GM12878 (cell line): ENCODE measurements around the gene LYVE1. TPM values are rescaled to one million over a fixed set of nuclear protein-coding genes. Genes with fewer than 3 reads are reported as not detected.

ENCODE experiments used
- ATAC-seq: fragments of 200-7000 bp; cut with Tn5 transposase; 3 replicates; pipeline ENCODE4 v1.9.1; 2020; ENCODE audit warnings: mild to moderate bottlenecking, moderate library complexity
- BruUV-seq: library from RNA; stranded (reverse); fragments of 400-500 nt; replicated peaks from 2 replicates; lab custom pipeline; 2021; lab: Mats Ljungman, UMichigan
- CTCF ChIA-PET: fragments of 300-600 bp; sonication (Branson Sonifier 250); formaldehyde crosslinking; extraction: SDS; loops from one replicate; lab custom pipeline; 2021; ENCODE audit warnings: inconsistent platforms; lab: Yijun Ruan, JAX
- POLR2A ChIA-PET: fragments of 350-600 bp; formaldehyde crosslinking; extraction: SDS; loops from one replicate; lab custom pipeline; 2021; ENCODE audit warnings: inconsistent platforms; lab: Charles Lee
- RAD21 ChIA-PET: fragments of 300-600 bp; sonication (Branson Sonifier 250); formaldehyde crosslinking; loops from one replicate; lab custom pipeline; 2023; ENCODE audit warnings: antibody characterized with exemption; ENCODE audit not compliant: unreplicated experiment; lab: Charles Lee
- SMC1A ChIA-PET: fragments of 300-600 bp; sonication (Branson Sonifier 250); formaldehyde crosslinking; loops from one replicate; lab custom pipeline; 2023; ENCODE audit not compliant: unreplicated experiment, uncharacterized antibody; lab: Charles Lee
- DNase-seq: peaks from one replicate; pipeline ENCODE4 v3.0.0-alpha.2; 2011; ENCODE audit warnings: low read depth, low spot score
- FAIRE-seq: peaks from 3 replicates; lab custom pipeline; 2011; peaks lifted over from hg19 to GRCh38; lab: Jason Lieb, UNC
- H2AFZ ChIP-seq: 2 replicates; pipeline ENCODE4 v1.6.0; 2011; ENCODE audit warnings: low read depth, low read length, control low read depth; ENCODE audit not compliant: control insufficient read depth
- H3K27ac ChIP-seq: 2 replicates; pipeline ENCODE4 v1.5.1; 2011; ENCODE audit warnings: control low read depth; ENCODE audit not compliant: control insufficient read depth, insufficient read depth
- H3K27me3 ChIP-seq, 2 experiments: replicated peaks in 1 of 2; 2 replicates each; pipeline versions ENCODE4 v1.6.0 to v1.6.1; 2011; ENCODE audit warnings: low read length in 1 of 2; ENCODE audit not compliant: control insufficient read depth in 2 of 2, insufficient read depth in 2 of 2
- H3K36me3 ChIP-seq, 2 experiments: 2 replicates each; pipeline ENCODE4 v1.5.1; 2011; ENCODE audit warnings: low read length in 1 of 2; ENCODE audit not compliant: control insufficient read depth in 2 of 2, insufficient read depth in 2 of 2
- H3K4me1 ChIP-seq: 2 replicates; pipeline ENCODE4 v1.6.1; 2011; ENCODE audit warnings: mild to moderate bottlenecking, low read length, moderate library complexity, mixed read lengths; ENCODE audit not compliant: control insufficient read depth, insufficient read depth
- H3K4me2 ChIP-seq: 2 replicates; pipeline ENCODE4 v1.6.0; 2011; ENCODE audit warnings: control low read depth; ENCODE audit not compliant: control insufficient read depth, insufficient read depth
- H3K4me3 ChIP-seq: fragments of 200-600 bp; sonication (generic); 2 replicates; pipeline ENCODE4 v1.5.1; 2016
- H3K79me2 ChIP-seq: 2 replicates; pipeline ENCODE4 v1.6.0; 2011; ENCODE audit warnings: low read length; ENCODE audit not compliant: control insufficient read depth, insufficient read depth
- H3K9ac ChIP-seq: 2 replicates; pipeline ENCODE4 v1.8.0; 2011; ENCODE audit warnings: low read length, control low read depth, mixed read lengths; ENCODE audit not compliant: control insufficient read depth, insufficient read depth
- H3K9me3 ChIP-seq: replicated peaks from 3 replicates; pipeline ENCODE4 v1.5.1; 2011; ENCODE audit warnings: mild to moderate bottlenecking, low read length; ENCODE audit not compliant: control insufficient read depth, insufficient read depth
- H4K20me1 ChIP-seq: 2 replicates; pipeline ENCODE4 v1.6.0; 2011; ENCODE audit not compliant: control insufficient read depth, insufficient read depth
- BHLHE40 ChIP-seq, 2 experiments: fragments of 450-650 bp in 1 of 2; IDR thresholded peaks; 2 replicates each; pipeline ENCODE4 v1.6.1; 2011 to 2017; ENCODE audit warnings: low read depth in 2 of 2, borderline replicate concordance in 1 of 2, improper control_type of control experiment in 1 of 2, low read length in 1 of 2, mild to moderate bottlenecking in 1 of 2
- DPF2 ChIP-seq: fragments of 450-650 bp; IDR thresholded peaks from 2 replicates; pipeline ENCODE4 v1.6.1; 2017; ENCODE audit warnings: mild to moderate bottlenecking
- ETV6 ChIP-seq, 2 experiments: fragments of 450-650 bp in 1 of 2; IDR thresholded peaks in 1 of 2; conservative IDR thresholded peaks in 1 of 2; 2 replicates each; pipeline ENCODE4 v1.6.1; 2014; ENCODE audit warnings: antibody characterized with exemption in 1 of 2, borderline replicate concordance in 1 of 2, low read depth in 1 of 2, mild to moderate bottlenecking in 1 of 2, moderate library complexity in 1 of 2
- FOXM1 ChIP-seq: IDR thresholded peaks from 2 replicates; pipeline ENCODE4 v1.6.1; 2012; ENCODE audit warnings: low read depth, mild to moderate bottlenecking, inconsistent platforms, low read length, moderate library complexity
- GABPA ChIP-seq: IDR thresholded peaks from 2 replicates; pipeline ENCODE4 v1.6.1; 2014; ENCODE audit warnings: antibody characterized with exemption, low read depth, mild to moderate bottlenecking, inconsistent platforms
- HDAC2 ChIP-seq: fragments of 200-600 bp; sonication (generic); IDR thresholded peaks from 2 replicates; pipeline ENCODE4 v1.6.1; 2017
- IRF3 ChIP-seq: fragments of 450-650 bp; IDR thresholded peaks from 2 replicates; pipeline ENCODE4 v1.6.1; 2014; ENCODE audit warnings: mild to moderate bottlenecking
- POLR2AphosphoS2 ChIP-seq: IDR thresholded peaks from 2 replicates; pipeline ENCODE4 v1.6.1; 2011; ENCODE audit warnings: low read depth, mild to moderate bottlenecking, low read length, improper control_type of control experiment, moderate library complexity
- RELB ChIP-seq: fragments of 450-650 bp; IDR thresholded peaks from 2 replicates; pipeline ENCODE4 v1.6.1; 2017; ENCODE audit warnings: low read depth, mild to moderate bottlenecking, moderate library complexity
- ZNF24 ChIP-seq: fragments of 450-650 bp; IDR thresholded peaks from 2 replicates; pipeline ENCODE4 v1.6.1; 2017; ENCODE audit warnings: antibody characterized with exemption, mild to moderate bottlenecking
- WGBS: methylation state at CpG from one replicate; pipeline ENCODE4 v1.1.6; 2016; ENCODE audit warnings: low lambda C conversion rate; ENCODE audit not compliant: insufficient replicate concordance, insufficient coverage; ENCODE audit errors: missing lambda C conversion rate; 5-methylcytosine and 5-hydroxymethylcytosine counted together
- in situ Hi-C: fragments of 300-500 bp; cut with MboI; formaldehyde crosslinking; loops from 9 replicates; pipeline ENCODE4 v1.14.3; 2018; ENCODE audit warnings: mixed read lengths
- intact Hi-C: fragments of 100-400 bp; cut with micrococcal nuclease; formaldehyde crosslinking; loops from one replicate; pipeline ENCODE4 v1.14.2; 2022; ENCODE audit not compliant: unreplicated experiment
- polyA plus RNA-seq, 11 experiments: library from polyadenylated mRNA; depleted of rRNA in 4 of 11; unstranded in 6 of 11; stranded (reverse) in 5 of 11; fragments of >200 nt; fragmentation: Nextera tagmentation in 4 of 11; fragmentation: Illumina TruSeq in 1 of 11; extraction: Ambion mirVana in 4 of 11; extraction: Trizol in 1 of 11; gene quantifications; 1 replicate in 1 of 11; 2 replicates in 10 of 11; pipeline versions ENCODE4 v1.2.1 to v1.2.3, GENCODE V29; 2011 to 2016; ENCODE audit warnings: inconsistent platforms in 2 of 11, missing spikeins in 2 of 11, low read depth in 1 of 11
- total RNA-seq, 4 experiments: library from RNA; depleted of rRNA in 3 of 4; stranded (reverse); fragments of >200 nt in 3 of 4; fragmentation: Illumina TruSeq in 1 of 4; extraction: Trizol in 1 of 4; gene quantifications; 2 replicates each; pipeline versions ENCODE4 v1.2.1 to v1.2.3, GENCODE V29; 2013 to 2021
- TF ChIP-seq, protein P1 (sequence below): IDR thresholded peaks from 2 replicates; pipeline ENCODE4 v1.6.1; 2011; ENCODE audit warnings: low read depth, mild to moderate bottlenecking, low read length, moderate library complexity, borderline replicate concordance; ENCODE audit errors: extremely low read depth

The LYVE1 gene
- total and polyA plus RNA-seq, 10 of the 15 experiments (the other 5 are each of a cell fraction or from before 2014, with no cell fraction given) = 0.15 TPM; not detected in 9

DNA sequence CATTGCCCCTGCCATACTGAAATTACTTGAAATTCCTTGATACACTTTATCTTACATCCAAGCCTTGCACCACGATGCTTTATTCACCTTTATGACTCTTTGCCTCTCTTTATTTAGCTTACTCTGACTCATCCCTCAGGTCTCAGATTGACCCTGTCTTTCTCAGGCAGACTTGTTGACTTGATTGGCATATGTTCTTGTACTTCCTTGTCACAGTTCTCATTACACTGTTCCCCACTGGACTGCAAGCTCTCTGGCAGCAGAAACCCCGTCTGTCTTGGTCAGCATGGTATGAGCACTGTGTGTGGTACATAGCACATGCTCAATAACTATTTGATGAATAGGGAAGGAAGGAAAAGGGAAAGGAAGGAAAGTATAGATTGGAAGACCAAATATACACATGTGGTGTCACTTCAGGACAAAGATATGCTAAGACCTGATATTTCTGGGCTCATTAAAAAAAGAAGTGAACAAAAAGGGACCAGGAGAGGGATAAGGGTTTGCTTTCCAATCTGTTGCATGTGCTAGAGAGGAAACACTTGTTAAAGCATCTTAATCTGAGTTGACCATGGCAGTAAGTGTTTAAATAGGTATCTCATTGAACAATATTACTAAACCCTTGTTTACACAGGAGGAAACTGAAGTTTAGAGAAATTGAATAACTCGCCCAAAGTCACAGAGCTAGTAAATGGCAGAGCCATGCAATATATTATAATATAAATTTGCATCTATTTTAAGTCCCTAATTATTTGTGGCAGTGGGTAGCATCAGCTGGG, 7.2 kb downstream of the LYVE1 start:
- intact Hi-C loops = no loop called here
- TF ChIP-seq IRF3 (no peak), GABPA (no peak), BHLHE40 (IDR thresholded peaks at IDR 0.05; ENCODE audit: borderline replicate concordance in 1 of 2, low read depth in 2 of 2, low read length in 1 of 2) (no peak), FOXM1 (no peak), POLR2AphosphoS2 (no peak), HDAC2 (no peak), RELB (no peak), ZNF24 (no peak), DPF2 (no peak), ETV6 (conservative IDR thresholded peaks at IDR 0.05 in 1 of 2, IDR thresholded peaks at IDR 0.05 in 1 of 2; ENCODE audit: borderline replicate concordance in 1 of 2, low read depth in 1 of 2) (no peak)
- TF ChIP-seq, protein P1, sequence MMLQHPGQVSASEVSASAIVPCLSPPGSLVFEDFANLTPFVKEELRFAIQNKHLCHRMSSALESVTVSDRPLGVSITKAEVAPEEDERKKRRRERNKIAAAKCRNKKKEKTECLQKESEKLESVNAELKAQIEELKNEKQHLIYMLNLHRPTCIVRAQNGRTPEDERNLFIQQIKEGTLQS = no peak
- Histone ChIP-seq H3K9me3 (no peaks in the 10 kb centered on the region), H3K27ac (no peak overlapping the region), H3K79me2 (no peaks in the 10 kb centered on the region), H3K9ac (no peak overlapping the region), H3K4me2 (no peak overlapping the region), H2AFZ (no peak overlapping the region), H3K4me3 (no peak overlapping the region), H3K27me3 (peaks cover 0 to 1% of the 10 kb centered on the region in 2 experiments; a peak in 3 of 4 replicates), H3K36me3 (no peaks in the 10 kb centered on the region), H3K4me1 (no peaks in the 10 kb centered on the region), H4K20me1 (no peaks in the 10 kb centered on the region)
- ATAC-seq = no peak
- POLR2A ChIA-PET = interaction anchor here (0.6 kb wide), 1 partner anchor 464 kb away, joined by 5 read pairs; no protein-coding TSS in a partner anchor
- CTCF ChIA-PET = interaction anchor here (0.6 to 1.3 kb wide), 2 partner anchors 21 to 140 kb away, joined by 3 to 4 read pairs; partner anchors contain the start of gene RNF141
- DNase-seq = no peak
- no TSS peak for BruUV-seq
- 8% methylated on average over 3 of the region's 3 CpGs for WGBS
- in situ Hi-C loops = no loop called here
- RAD21 ChIA-PET = no interaction called here
- SMC1A ChIA-PET = interaction anchor here (0.8 to 1.2 kb wide), 2 partner anchors 133 to 148 kb away, joined by 4 read pairs; no protein-coding TSS in a partner anchor
- no peak for FAIRE-seq
